GM12801 (cell line): ENCODE data around the gene SMCO4.

ENCODE experiments used
- TF ChIP-seq, protein P1 (sequence below): IDR thresholded peaks from one replicate; pipeline ENCODE4 v1.5.1; 2011; ENCODE audit warnings: control low read depth; ENCODE audit not compliant: insufficient read length; ENCODE audit errors: extremely low read depth

The SMCO4 gene

DNA sequence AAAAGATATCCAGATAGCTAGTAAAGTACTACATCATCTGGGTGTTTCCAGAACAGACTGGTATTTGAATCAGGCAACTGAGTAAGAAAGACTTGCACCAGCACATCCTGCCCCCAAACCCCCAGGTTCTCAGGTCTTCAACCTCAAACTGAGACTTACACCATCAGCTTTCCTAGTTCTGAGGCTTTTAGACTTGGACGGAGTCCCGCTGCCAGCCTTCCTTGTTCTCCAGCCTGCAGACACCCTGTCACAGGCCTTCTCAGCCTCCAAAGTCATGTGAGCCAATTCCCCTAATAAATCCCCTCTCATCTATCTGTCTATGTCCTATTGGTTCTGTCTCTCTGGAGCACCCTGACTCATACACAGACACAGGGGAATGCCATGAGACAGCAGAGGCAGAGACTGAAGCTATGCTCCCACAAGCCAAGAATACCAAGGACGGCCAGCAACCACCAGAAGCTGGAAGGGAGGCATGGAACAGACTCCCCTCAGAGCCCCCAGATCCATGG, 10.9 kb downstream of the SMCO4 start:
- TF ChIP-seq, protein P1, sequence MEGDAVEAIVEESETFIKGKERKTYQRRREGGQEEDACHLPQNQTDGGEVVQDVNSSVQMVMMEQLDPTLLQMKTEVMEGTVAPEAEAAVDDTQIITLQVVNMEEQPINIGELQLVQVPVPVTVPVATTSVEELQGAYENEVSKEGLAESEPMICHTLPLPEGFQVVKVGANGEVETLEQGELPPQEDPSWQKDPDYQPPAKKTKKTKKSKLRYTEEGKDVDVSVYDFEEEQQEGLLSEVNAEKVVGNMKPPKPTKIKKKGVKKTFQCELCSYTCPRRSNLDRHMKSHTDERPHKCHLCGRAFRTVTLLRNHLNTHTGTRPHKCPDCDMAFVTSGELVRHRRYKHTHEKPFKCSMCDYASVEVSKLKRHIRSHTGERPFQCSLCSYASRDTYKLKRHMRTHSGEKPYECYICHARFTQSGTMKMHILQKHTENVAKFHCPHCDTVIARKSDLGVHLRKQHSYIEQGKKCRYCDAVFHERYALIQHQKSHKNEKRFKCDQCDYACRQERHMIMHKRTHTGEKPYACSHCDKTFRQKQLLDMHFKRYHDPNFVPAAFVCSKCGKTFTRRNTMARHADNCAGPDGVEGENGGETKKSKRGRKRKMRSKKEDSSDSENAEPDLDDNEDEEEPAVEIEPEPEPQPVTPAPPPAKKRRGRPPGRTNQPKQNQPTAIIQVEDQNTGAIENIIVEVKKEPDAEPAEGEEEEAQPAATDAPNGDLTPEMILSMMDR: no peak

DNA sequence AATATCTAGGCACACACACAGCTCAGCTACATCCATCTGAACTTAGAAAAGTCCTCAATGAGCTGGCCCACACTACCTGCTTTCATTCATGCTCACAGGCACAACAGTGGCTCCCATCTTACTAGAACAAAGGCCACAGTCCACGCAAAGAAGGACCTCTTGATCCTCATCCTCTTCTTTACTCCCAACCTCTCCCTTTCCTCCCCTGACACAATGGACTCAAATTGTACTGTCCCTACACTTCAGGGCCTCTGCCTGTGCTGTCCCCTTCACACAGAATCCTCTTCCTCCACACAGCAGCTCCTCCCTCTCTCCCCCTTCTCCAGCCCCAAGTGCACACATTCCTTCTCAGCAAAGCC, 12.7 kb downstream of the SMCO4 start:
- TF ChIP-seq, protein P1: no peak

DNA sequence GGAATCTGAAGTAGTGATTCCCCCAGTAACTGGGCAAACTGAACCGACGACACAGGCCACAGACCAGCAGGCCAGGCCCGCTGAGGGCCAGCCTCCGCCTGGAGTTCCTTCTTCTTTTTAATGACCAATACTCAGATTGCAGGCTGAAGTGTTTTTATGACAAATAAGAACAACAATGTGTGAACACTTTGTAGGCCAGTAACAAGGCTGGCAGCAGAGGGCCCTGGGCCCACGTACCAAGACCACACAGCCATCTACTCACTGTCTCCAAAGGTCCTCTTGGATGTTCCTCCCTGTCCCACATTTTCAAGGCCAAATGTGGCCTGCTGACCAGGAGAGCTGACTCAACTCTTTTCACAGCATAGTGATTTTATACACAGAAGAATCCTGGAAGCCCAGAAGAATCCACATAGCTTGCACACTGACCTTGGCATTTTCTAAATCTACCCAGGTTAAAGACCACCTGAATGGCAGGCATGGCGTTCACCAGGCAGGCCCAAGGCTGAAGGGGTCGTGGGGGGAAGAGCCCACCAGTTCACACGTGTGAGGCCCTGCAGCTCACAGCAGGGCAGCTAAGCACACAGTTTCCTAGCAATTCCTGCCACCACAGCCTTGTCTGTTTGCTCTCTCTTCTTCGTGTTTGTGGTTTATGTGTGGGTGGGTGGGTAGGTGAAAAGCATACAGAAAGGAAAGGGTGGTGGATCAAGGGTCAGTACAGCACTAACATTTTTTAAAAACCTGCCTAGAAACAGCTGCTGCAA, 13.3 kb downstream of the SMCO4 start:
- TF ChIP-seq, protein P1: no peak

DNA sequence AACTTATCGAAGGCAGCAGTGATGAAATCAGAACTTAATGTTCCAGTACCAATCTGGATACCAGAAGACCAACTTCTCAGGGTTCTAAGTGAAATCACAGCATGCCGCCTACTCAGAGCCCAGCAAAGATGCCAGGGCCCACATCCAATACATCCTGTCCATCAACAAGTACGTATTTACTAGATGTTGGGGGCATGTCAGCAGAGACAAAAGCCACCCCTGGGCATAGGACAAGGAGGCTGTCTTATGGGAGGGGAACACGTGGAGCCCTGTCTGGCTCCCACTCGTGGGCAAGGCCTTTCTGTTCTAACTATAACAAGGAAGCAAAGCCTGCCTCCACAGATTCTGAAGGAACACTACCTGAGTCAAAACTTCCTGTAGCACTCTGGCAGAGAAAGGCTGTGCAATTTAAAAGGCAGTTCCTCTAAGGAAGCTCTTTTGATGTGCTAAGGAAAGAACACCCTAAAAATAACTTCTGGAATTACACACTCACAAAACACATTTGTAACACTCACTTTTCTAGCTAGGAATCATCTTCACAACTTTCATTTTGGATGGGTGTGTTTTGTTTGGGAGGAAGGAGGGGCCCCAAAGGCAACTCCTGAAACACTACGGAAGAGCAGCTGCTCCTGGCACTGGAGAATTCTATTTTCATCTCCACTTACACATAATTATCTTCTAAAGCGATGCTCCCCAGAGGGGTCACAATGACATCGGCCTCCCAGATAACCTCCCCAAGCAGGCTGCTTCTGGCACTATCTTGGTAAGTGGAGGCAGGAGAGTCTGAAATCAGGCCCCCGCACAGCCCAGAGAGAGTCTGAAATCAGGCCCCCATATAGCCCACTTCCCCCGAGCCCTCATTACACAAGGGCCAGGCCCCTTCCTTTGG, 14.2 kb downstream of the SMCO4 start:
- TF ChIP-seq, protein P1: no peak

DNA sequence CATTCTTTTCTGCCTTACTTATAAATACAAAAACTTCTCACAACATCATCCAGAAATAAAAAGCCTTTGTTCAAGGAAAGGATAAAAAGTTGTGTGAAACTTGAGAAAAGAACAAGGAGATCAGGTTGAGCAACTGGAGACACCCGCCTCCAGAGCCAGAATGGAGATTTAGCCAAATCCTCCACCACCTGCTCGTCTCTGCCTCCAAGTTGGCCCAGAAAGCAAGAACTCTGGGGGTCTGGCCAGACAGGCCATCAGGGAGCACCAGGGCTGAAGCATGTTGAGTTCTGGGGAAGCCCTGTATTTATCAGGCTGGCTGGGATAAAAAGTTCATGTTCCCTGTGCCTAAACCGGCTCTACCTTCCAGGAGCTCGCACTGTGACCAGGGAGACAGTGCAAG, 14.9 kb downstream of the SMCO4 start:
- TF ChIP-seq, protein P1: no peak

DNA sequence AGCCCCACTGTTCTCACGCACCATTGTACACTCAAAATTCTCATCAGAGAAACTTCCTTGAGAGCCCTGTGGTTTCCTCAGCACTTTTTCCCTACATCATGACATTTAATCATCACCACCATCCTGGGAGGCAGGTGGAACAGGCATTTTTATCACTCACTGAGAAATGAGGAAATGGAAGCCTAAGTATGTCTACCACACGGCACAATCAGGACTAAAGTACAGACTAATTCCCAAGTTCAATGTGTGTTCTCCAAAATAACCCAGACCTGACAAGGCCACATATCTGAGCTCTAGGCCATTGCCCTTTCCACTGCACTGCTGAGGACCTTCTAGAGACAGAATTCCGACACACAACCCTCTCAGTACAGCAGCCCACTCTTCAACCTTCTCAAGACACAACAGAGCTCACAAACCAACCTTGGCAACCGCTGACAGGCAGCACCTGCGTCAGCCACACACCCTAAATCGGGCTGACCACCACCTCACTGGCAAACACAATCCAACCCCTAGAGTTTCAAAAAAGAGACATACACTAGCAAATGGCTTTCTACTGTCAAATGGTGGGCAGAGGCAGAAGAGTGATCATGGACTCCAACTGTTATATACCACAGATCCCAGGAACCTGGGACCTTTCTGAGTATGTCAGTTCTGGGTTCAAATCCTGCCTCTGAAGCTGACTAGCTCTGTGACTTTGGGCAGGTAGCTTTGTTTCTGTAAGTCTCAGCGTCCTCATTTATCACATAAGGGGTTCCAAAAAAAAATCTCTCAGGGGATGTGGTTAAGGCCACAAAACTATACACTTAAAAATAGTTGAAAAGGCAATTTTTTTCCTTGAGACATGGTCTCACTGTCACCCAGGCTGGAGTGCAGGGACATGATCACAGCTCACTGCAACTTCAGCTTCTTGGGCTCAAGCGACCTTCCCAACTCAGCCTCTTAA, 16.3 kb downstream of the SMCO4 start:
- TF ChIP-seq, protein P1: no peak

DNA sequence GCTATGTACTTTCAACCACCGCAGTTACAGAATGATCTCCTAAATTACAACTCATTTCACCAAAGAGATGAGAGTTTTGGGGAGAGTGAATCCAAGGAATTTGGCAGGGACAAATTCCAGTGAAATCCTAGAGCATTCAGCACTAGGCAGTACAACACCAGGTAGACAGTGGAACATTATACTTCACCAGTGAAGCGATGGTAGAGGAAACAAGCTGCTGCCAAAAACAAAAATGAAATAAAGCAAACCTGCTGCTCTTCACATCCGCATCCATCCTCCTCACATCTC, 16.9 kb downstream of the SMCO4 start:
- TF ChIP-seq, protein P1: no peak
